GM18499 (cell line): ENCODE data around the gene CLMN.

ENCODE experiments used
- ATAC-seq: cut with Tn5 transposase; IDR thresholded peaks from one replicate; pipeline ENCODE4 v1.9.1; 2021; ENCODE audit warnings: moderate number of reproducible peaks; ENCODE audit not compliant: insufficient read depth, unreplicated experiment

The CLMN gene

DNA sequence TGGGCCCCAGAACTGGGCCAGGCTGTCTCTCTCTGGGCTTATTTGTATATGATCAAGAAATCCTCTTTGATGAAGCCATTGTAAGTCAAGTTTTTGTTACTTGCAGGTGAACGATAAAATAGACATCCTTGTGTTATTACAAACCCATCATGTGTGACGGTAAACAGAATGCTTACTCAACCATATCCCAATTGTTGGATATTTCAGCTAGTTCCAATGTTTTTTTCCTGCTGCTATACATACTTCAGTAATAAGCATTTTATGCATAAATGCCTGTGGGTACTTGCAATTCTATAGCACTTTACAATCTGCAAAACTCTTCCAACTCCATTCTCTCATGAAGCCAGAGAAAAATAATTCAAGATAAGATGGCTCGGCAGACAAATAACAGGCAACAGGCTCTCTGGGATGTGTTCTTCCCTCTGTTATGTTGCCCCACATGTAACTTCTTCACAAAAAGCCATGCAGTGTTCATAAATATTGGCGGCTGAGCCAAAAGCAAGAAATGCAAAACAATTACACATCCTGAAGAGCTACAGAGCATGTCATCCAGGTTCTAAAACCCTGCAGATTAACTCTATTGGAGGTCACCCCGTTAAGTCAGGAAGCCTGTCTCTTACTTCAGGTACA, 69.5 kb downstream of the CLMN start:
- no peak for ATAC-seq

DNA sequence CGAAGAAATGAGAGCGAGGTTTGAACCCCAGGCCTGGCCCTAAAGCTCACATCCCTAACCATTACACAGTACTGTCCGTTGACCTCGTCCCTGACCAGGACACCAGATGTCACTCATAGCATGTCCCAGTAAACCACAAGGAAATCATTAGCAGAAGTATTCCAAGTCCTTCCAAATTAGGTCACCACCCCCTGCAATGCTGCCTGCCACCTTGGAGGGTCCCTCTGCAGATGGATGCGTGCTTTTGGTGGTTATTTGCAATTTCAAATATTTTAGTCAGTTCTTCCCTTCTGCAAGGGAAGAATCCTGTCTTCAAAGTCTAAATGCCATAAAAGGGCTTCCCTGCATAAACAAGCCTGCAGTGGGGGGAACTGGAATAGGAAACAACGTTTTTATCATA, 71.3 kb downstream of the CLMN start:
- no peak for ATAC-seq

DNA sequence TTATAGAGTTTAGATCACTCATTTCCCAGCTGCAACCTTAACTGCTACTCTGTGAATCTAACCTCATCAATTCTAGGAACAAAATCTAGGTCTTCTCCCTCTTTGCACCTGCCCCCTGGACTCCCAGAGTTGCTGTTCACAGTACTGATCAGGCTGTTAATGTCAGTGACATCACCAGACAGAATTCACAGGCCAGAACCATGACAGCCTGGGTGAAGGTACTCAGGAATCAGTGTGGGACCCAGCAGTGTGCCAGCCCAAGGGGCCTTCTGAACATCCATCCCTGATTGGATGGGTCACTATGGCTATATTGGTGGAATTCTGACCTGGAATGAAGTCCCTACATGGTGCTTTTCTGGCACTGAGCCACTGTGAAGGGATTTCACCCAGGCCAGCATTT, 72.8 kb downstream of the CLMN start:
- ATAC-seq, result no peak

DNA sequence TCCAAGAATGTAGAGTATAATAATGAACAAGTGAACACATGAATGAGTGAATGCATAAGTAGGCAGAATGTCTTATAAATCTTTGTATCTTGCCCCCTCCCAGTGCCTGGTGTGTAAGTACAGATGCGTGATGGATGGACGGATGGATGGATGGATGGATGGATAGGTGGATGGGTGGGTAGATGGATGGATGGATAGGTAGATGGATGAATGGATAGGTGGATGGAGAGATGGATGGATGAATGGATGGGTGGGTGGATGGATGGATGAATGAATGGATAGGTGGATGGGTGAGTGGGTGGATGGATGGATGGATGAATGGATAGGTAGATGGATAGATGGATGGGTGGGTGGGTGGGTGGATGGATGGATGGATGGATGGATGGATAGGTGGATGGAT, 74.4 kb downstream of the CLMN start:
- no peak for ATAC-seq

- no peak for ATAC-seq
Measured at GRCh38 chr14:95244587-95244986, 75.1 kb downstream of the CLMN start.

DNA sequence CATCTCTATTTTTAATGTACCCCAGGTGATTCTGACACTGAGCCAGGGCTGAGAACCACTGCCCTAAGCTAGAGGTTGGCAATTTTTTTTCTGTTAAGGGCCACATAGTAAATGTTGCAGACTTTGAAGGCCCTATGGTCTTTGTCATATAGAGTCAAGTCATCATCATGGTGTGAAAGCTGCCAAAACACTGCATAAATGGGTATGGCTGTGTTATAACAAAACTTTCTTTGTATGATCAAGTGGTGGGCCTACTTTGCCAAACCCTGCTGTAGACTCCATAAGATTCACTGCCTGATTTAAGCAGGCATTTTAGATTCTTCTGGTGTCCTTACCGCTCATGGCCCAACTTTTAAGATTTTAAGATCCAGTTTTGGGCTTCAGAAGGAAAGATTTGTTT, 76.8 kb downstream of the CLMN start:
- no peak for ATAC-seq

GRCh38 chr14:95240859-95241813, 78.6 kb downstream of the CLMN start:
- no peak for ATAC-seq

- no peak for ATAC-seq
Measured at GRCh38 chr14:95238487-95239298, 81.0 kb downstream of the CLMN start.

DNA sequence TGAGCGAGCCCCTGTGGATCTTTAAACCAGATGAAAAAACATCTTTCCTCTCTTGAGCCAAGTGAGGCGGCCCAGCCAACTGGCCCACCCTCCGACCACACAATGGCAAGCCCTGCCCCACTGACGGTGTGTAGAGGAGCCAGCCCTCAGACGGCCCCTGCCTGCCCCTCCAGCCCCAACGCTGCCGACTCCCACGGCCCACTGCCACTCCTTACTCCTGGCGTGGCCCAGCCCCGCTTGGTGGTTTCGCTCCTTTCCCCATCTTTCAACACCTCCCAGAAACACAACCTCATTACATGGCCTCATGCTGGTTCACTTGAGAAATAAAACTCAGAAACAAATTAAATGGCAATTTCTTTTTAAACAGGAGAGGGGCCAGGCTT, 81.8 kb downstream of the CLMN start:
- ATAC-seq, result no peak

GRCh38 chr14:95237121-95237957, 82.4 kb downstream of the CLMN start:
- no peak for ATAC-seq

- no peak for ATAC-seq
Measured at GRCh38 chr14:95236221-95236620, 83.5 kb downstream of the CLMN start.

DNA sequence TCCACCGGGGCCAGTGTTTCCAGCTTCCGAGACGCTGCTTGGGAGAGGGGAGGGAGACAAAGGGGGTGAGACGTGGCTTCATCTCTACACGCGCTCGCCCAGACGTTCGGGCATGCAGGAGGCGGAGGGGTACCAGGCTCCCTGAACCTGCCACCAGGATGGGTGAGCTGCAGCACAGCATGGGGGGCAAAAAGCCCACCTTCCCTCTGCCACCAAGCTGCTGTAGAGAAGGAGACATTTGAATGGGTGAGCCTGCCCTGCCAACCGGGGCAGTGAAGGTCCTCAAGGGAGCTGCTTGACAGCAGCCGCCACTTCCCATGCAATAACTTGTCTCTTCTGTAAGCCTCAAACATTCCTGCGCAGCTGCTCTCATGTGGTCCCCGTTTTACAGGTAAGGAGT, 83.9 kb downstream of the CLMN start:
- no peak for ATAC-seq

DNA sequence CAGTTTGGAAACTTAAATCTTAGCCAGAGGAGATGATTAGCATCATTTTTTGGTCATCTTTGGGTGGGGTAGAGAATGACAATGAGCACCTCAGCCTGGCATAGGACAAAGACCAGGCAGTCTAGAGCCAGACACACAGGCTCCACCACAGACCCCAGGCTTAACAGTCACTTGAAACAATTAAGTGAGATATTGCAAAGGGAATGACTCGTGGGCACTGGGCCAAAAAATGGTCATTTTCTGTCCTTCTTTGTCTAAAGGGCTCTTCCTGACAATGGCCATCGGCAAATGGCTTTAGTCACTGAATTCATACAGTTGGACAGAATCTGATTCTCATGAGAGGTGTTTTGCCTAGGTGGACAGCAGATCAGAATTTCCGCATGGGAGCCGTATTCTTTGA, 84.4 kb downstream of the CLMN start:
- ATAC-seq, result no peak

GRCh38 chr14:95234426-95234825, 85.3 kb downstream of the CLMN start:
- no peak for ATAC-seq

DNA sequence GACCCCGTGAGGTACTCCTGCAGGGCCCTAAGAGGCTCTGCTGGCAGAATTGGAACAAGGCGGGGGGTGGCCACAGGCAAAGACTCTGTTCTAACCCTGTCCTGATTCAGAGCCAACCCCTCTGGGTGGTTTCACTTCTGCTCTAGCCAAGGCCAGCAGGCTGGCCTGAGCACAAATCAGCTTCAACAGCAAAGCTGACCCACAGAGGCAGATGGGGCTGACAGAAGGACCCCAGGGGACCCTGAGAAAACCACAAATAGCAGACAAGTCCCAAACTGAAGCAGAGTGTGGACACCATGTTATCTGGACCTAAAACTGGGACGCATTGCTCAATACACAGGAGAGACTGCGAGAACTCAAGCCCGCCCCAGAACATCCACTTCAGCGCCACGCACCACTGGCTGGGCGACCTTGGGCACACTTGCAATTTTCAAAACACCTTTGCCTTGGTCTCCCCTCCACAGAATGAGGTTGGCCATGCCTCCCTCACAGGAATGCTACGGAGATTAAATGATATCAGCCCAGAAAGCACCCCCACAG, 85.9 kb downstream of the CLMN start:
- peak; percentile 78 for ATAC-seq

GRCh38 chr14:95232894-95233584, 86.7 kb downstream of the CLMN start:
- no peak for ATAC-seq

GRCh38 chr14:95231966-95232633, 87.6 kb downstream of the CLMN start:
- no peak for ATAC-seq

- ATAC-seq, result no peak
Measured at GRCh38 chr14:95229749-95230148, 90.0 kb downstream of the CLMN start.

DNA sequence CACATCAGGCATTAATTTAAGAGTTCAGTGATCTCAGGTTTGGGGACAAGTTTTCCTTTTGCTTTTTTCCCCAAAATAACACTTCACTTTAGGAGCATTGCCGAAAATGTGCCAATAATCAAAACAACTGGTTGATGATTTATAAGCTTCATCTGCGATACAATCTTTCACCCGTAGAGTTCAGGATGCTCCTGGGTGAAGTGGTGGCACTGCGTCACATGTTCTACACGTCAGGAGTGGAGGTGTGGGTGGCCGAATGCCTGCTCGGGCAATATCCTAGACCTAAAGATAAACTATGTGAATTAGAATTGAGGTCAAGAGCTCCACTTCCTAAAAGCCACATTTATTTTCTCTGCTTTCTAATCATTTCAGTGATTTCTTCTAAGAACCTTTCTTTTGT, 91.5 kb downstream of the CLMN start:
- ATAC-seq, result no peak
